Fibroblast of lung (primary cell): ENCODE measurements around the gene SLC25A25.

Experiments used
- CTCF ChIP-seq, 2 donors: IDR thresholded peaks in 1 of 2; conservative IDR thresholded peaks in 1 of 2; 1 replicate in 1 of 2; 2 replicates in 1 of 2; pipeline ENCODE4 v1.5.1; 2011 to 2012; ENCODE audit warnings: low read length in 2 of 2, control low read depth in 1 of 2, inconsistent platforms in 1 of 2, low read depth in 1 of 2, mild to moderate bottlenecking in 1 of 2
- EZH2 ChIP-seq: IDR thresholded peaks from 2 replicates; pipeline ENCODE4 v1.5.1; 2012; ENCODE audit warnings: low read length, control low read depth, mild to moderate bottlenecking; ENCODE audit errors: missing control alignments

GRCh38 chr9:128055344-128056040, 12.5 kb upstream of the SLC25A25 start:
- no peak for TF ChIP-seq CTCF (conservative IDR thresholded peaks at IDR 0.05 in 1 of 2, IDR thresholded peaks at IDR 0.05 in 1 of 2; ENCODE audit: low read depth in 1 of 2, low read length in 2 of 2)
- TF ChIP-seq EZH2, result no peak
